Upper lobe of left lung (tissue), 4 donors: ENCODE results near the gene HHAT.
"Not testable (repeated sequence)": the region's sequence is repeated elsewhere in the genome, so short reads cannot be mapped to it uniquely, and the experiment has no call there.

Source experiments
- CTCF ChIP-seq, 6 experiments: fragments of 450-650 bp in 4 of 6; fragments of 200-600 bp in 2 of 6; sonication (generic) in 2 of 6; IDR thresholded peaks; one replicate each; pipeline ENCODE4 v1.5.1; 2016 to 2019; ENCODE audit warnings: antibody characterized with exemption in 6 of 6
- EP300 ChIP-seq, 4 donors: sonication (generic); formaldehyde crosslinking; IDR thresholded peaks; one replicate each; pipeline ENCODE4 v1.5.1; 2017; ENCODE audit warnings: antibody characterized with exemption in 4 of 4, control low read depth in 2 of 4
- POLR2A ChIP-seq, 4 donors: fragments of 450-650 bp; IDR thresholded peaks; one replicate each; pipeline ENCODE4 v1.5.1; 2016 to 2017; ENCODE audit warnings: antibody characterized with exemption in 4 of 4, mild to moderate bottlenecking in 2 of 4
- POLR2AphosphoS5 ChIP-seq, 2 donors: sonication (generic); formaldehyde crosslinking; IDR thresholded peaks; one replicate each; pipeline ENCODE4 v1.5.1; 2017; ENCODE audit warnings: antibody characterized with exemption in 2 of 2

DNA sequence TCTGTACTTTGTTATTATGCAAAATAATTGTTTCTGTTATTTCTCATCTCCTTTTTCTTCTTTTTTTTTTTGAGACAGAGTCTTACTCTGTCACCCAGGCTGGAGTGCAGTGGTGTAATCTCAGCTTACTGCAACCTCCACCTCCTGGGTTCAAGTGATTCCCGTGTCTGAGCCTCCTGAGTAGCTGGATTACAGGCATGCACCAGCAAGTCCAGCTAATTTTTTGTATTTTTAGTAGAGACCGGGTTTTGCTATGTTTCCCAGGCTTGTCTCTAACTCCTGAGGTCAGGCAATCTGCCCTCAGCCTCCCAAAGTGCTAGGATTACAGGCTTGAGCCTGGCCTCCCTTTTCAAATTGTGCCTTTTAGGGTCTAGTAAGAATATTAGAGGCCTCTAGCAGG, 77.6 kb downstream of the HHAT start:
- not testable (repeated sequence) for TF ChIP-seq EP300, POLR2AphosphoS5, CTCF, POLR2A (IDR thresholded peaks at IDR 0.05)
